Measurements from ENCODE around the gene CNOT10. TPM values are rescaled to one million over a fixed set of nuclear protein-coding genes. Genes with fewer than 3 reads are reported as not detected.

Gene CNOT10
- total RNA-seq, 4 donors from 2014 or later = 15.1 to 50.0 (median 31.8) TPM

- H3K9me3 ChIP-seq = no peaks in the 10 kb centered on the region
- H3K36me3 ChIP-seq = no peaks in the 10 kb centered on the region
- peaks cover 0 to 4% of the 10 kb centered on the region in 2 donors for H3K4me1 ChIP-seq
- no peak overlapping the region for H3K27ac ChIP-seq
- intact Hi-C loops (cut with DNase I; ENCODE audit: low total_unique reads) = no loop called here
- TF ChIP-seq POLR2A (IDR thresholded peaks at IDR 0.05) (no peak), CTCF (IDR thresholded peaks at IDR 0.05) (no peak)
- H3K4me3 ChIP-seq = no peak overlapping the region
- no peaks in the 10 kb centered on the region for H3K27me3 ChIP-seq
- DNase-seq = no peak
Observed at GRCh38 chr3:32708672-32709283, 23.8 kb downstream of the CNOT10 start.

- TF ChIP-seq POLR2A (IDR thresholded peaks at IDR 0.05) (no peak), CTCF (IDR thresholded peaks at IDR 0.05) (no peak)
- Histone ChIP-seq H3K4me1 (peaks cover 0 to 4% of the 10 kb centered on the region in 2 donors), H3K9me3 (no peaks in the 10 kb centered on the region), H3K27ac (no peak overlapping the region), H3K27me3 (no peaks in the 10 kb centered on the region), H3K36me3 (no peaks in the 10 kb centered on the region), H3K4me3 (no peak overlapping the region)
- intact Hi-C loops (cut with DNase I; ENCODE audit: low total_unique reads) = no loop called here
- no peak for DNase-seq
Observed at GRCh38 chr3:32709346-32709745, 24.4 kb downstream of the CNOT10 start.

DNA sequence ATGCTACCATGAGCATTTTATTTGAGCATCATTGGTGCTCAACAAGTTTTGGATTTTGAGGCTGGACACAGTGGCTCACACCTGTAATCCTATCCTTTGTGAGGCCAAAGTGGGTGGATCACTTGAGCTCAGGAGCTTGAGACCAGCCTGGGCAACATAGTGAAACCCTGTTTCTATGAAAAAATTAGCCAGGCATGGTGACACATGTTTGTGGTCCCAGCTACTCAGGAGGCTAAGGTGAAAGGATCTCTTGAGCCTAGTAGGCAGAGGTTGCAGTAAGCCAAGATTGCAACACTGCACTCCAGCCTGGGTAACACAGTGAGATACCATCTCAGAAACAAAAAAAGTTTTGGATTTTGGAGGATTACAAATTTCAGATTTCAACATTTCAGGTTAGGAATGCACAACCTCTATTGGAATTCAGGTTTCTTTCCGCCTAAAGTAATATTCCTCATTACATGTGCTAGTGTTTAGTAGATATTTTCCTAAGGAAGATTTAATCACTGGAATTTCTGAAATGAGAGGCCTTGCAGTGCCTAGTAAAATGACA, 27.6 kb downstream of the CNOT10 start:
- no peaks in the 10 kb centered on the region for H3K27me3 ChIP-seq
- H3K4me3 ChIP-seq = no peak overlapping the region
- no peaks in the 10 kb centered on the region for H3K4me1 ChIP-seq
- no peak overlapping the region for H3K27ac ChIP-seq
- intact Hi-C loops (cut with DNase I; ENCODE audit: low total_unique reads) = no loop called here
- no peaks in the 10 kb centered on the region for H3K9me3 ChIP-seq
- no peak for DNase-seq
- H3K36me3 ChIP-seq = no peaks in the 10 kb centered on the region
- TF ChIP-seq CTCF (IDR thresholded peaks at IDR 0.05) (no peak), POLR2A (IDR thresholded peaks at IDR 0.05) (no peak)

- H3K27ac ChIP-seq = no peak overlapping the region
- no peak for DNase-seq
- no peaks in the 10 kb centered on the region for H3K9me3 ChIP-seq
- no peaks in the 10 kb centered on the region for H3K36me3 ChIP-seq
- no peak for TF ChIP-seq POLR2A (IDR thresholded peaks at IDR 0.05)
- intact Hi-C loops (cut with DNase I; ENCODE audit: low total_unique reads) = no loop called here
- no peaks in the 10 kb centered on the region for H3K4me1 ChIP-seq
- H3K27me3 ChIP-seq = no peaks in the 10 kb centered on the region
- H3K4me3 ChIP-seq = no peak overlapping the region
Observed at GRCh38 chr3:32713181-32713580, 28.2 kb downstream of the CNOT10 start.

GRCh38 chr3:32719335-32719734, 34.3 kb downstream of the CNOT10 start:
- TF ChIP-seq CTCF (IDR thresholded peaks at IDR 0.05) = no peak
- Histone ChIP-seq H3K9me3 (no peaks in the 10 kb centered on the region), H3K4me1 (no peaks in the 10 kb centered on the region), H3K4me3 (no peak overlapping the region), H3K36me3 (no peaks in the 10 kb centered on the region), H3K27me3 (no peaks in the 10 kb centered on the region), H3K27ac (no peak overlapping the region)
- intact Hi-C loops (cut with DNase I; ENCODE audit: low total_unique reads) = no loop called here
- DNase-seq = no peak
